B cell (primary cell): ENCODE data around the gene MYO1E. TPM values are rescaled to one million over a fixed set of nuclear protein-coding genes. Genes with fewer than 3 reads are reported as not detected.

ENCODE experiments used
- ATAC-seq: fragments of 200-7000 bp; cut with Tn5 transposase; one replicate; pipeline ENCODE4 v1.10.0; 2021; ENCODE audit warnings: low read depth, mild to moderate bottlenecking, moderate number of reproducible peaks, moderate library complexity
- CTCF ChIA-PET: fragments of 350-600 bp; sonication (Branson Sonifier 250); formaldehyde crosslinking; loops from one replicate; lab custom pipeline; 2021; ENCODE audit warnings: antibody characterized with exemption, inconsistent platforms; lab: Charles Lee
- POLR2A ChIA-PET: fragments of 350-600 bp; sonication (Branson Sonifier 250); formaldehyde crosslinking; loops from one replicate; lab custom pipeline; 2021; ENCODE audit warnings: antibody characterized with exemption; lab: Charles Lee
- DNase-seq: peaks from one replicate; pipeline ENCODE4 v3.0.0; 2013
- H2AFZ ChIP-seq: 2 replicates; pipeline ENCODE4 v1.6.1; 2012; ENCODE audit warnings: mild to moderate bottlenecking, low read depth, low read length; ENCODE audit not compliant: insufficient read depth, poor library complexity, severe bottlenecking
- H3K27ac ChIP-seq, 2 donors: 1 replicate in 1 of 2; 2 replicates in 1 of 2; pipeline ENCODE4 v1.5.1; 2012 to 2013; ENCODE audit warnings: low read length in 2 of 2, mild to moderate bottlenecking in 2 of 2, moderate library complexity in 1 of 2
- H3K27me3 ChIP-seq, 4 experiments: fragments of 200-600 bp in 1 of 4; sonication (generic) in 1 of 4; replicated peaks in 1 of 4; 1 replicate in 2 of 4; 2 replicates in 2 of 4; pipeline versions ENCODE4 v1.6.1 to v1.7.0; 2013 to 2016; ENCODE audit warnings: low read length in 3 of 4, mild to moderate bottlenecking in 2 of 4, mixed read lengths in 1 of 4, moderate library complexity in 1 of 4; ENCODE audit not compliant: insufficient read depth in 4 of 4, control insufficient read depth in 3 of 4; ENCODE audit errors: control extremely low read depth in 1 of 4
- H3K36me3 ChIP-seq, 2 experiments: replicated peaks in 1 of 2; 1 replicate in 1 of 2; 2 replicates in 1 of 2; pipeline versions ENCODE4 v1.6.1 to v1.7.1; 2013; ENCODE audit warnings: low read length in 1 of 2; ENCODE audit not compliant: insufficient read depth in 2 of 2, control insufficient read depth in 1 of 2; ENCODE audit errors: control extremely low read depth in 1 of 2, extremely low read depth in 1 of 2
- H3K4me1 ChIP-seq, 2 donors: fragments of 200-600 bp in 1 of 2; sonication (generic) in 1 of 2; 1 replicate in 1 of 2; 2 replicates in 1 of 2; pipeline versions ENCODE4 v1.5.1 to v1.6.1; 2013 to 2017; ENCODE audit warnings: low read length in 2 of 2; ENCODE audit not compliant: control insufficient read depth in 2 of 2, insufficient read depth in 2 of 2
- H3K4me2 ChIP-seq: replicated peaks from 2 replicates; pipeline ENCODE3; 2012; ENCODE audit warnings: mild to moderate bottlenecking, low read depth, low read length; ENCODE audit not compliant: poor library complexity, severe bottlenecking
- H3K4me3 ChIP-seq, 5 experiments: fragments of 200-600 bp in 1 of 5; sonication (generic) in 1 of 5; 1 replicate in 3 of 5; 2 replicates in 2 of 5; pipeline versions ENCODE4 v1.5.1 to v1.7.0; 2011 to 2016; ENCODE audit warnings: low read length in 4 of 5, mild to moderate bottlenecking in 4 of 5, low read depth in 2 of 5, control low read depth in 1 of 5, moderate library complexity in 1 of 5; ENCODE audit not compliant: insufficient read depth in 1 of 5; ENCODE audit errors: control extremely low read depth in 1 of 5, extremely low read depth in 1 of 5
- H3K79me2 ChIP-seq: fragments of 200-600 bp; sonication (generic); one replicate; pipeline ENCODE4 v1.6.0; 2016; ENCODE audit warnings: low read length; ENCODE audit not compliant: control insufficient read depth, insufficient read depth
- H3K9ac ChIP-seq: fragments of 200-600 bp; sonication (generic); 2 replicates; pipeline ENCODE4 v1.6.1; 2017; ENCODE audit warnings: mild to moderate bottlenecking, low read length, moderate library complexity
- H3K9me3 ChIP-seq, 3 donors: one replicate each; pipeline versions ENCODE4 v1.6.1 to v1.7.1; 2013; ENCODE audit warnings: low read length in 2 of 3; ENCODE audit not compliant: control insufficient read depth in 2 of 3, insufficient read depth in 1 of 3; ENCODE audit errors: control extremely low read depth in 1 of 3
- H4K20me1 ChIP-seq: 2 replicates; pipeline ENCODE4 v1.6.0; 2012; ENCODE audit warnings: mild to moderate bottlenecking, low read length; ENCODE audit not compliant: insufficient read depth, control insufficient read depth, poor library complexity, severe bottlenecking
- H3K27ac Mint-ChIP-seq: one replicate; pipeline ENCODE4 v1.8.0; 2021; ENCODE audit warnings: mixed read lengths
- H3K27me3 Mint-ChIP-seq: one replicate; pipeline ENCODE4 v1.8.0; 2021; ENCODE audit warnings: mixed read lengths
- H3K4me1 Mint-ChIP-seq: one replicate; pipeline ENCODE4 v1.8.0; 2021; ENCODE audit warnings: mixed read lengths
- H3K4me3 Mint-ChIP-seq: one replicate; pipeline ENCODE4 v1.8.0; 2021; ENCODE audit warnings: mixed read lengths
- H3K9me3 Mint-ChIP-seq: one replicate; pipeline ENCODE4 v1.8.0; 2022; ENCODE audit warnings: mixed read lengths; ENCODE audit not compliant: insufficient read depth
- EZH2 ChIP-seq: IDR thresholded peaks from 2 replicates; pipeline ENCODE4 v1.6.1; 2012; ENCODE audit warnings: borderline replicate concordance, low read depth, mild to moderate bottlenecking, moderate library complexity, low read length; ENCODE audit not compliant: insufficient read depth, poor library complexity, severe bottlenecking
- WGBS: methylation state at CpG from one replicate; pipeline ENCODE4 v1.1.5; 2013; ENCODE audit warnings: missing lambda C conversion rate; ENCODE audit not compliant: insufficient coverage; 5-methylcytosine and 5-hydroxymethylcytosine counted together
- intact Hi-C: fragments of 100-400 bp; cut with micrococcal nuclease; formaldehyde crosslinking; loops from one replicate; pipeline ENCODE4 v1.10.0; 2022
- polyA plus RNA-seq: library from polyadenylated mRNA; depleted of rRNA; stranded (reverse); fragments of >200 nt; gene quantifications from 2 replicates; pipeline ENCODE4 v1.2.3, GENCODE V29; 2012
- total RNA-seq, 2 donors: library from RNA; stranded (reverse); fragments of 120-200 nt in 1 of 2; gene quantifications; 1 replicate in 1 of 2; 2 replicates in 1 of 2; pipeline versions ENCODE4 v1.2.3 to v1.2.4, GENCODE V29; 2013 to 2022
- TF ChIP-seq, protein P1 (sequence below): fragments of 200-600 bp; IDR thresholded peaks from one replicate; pipeline ENCODE4 v1.8.0; 2022; ENCODE audit warnings: antibody characterized with exemption, mild to moderate bottlenecking

MYO1E gene
- total and polyA plus RNA-seq, 2 donors (not counting 1 experiment from before 2014, with no cell fraction given) = 11.9 to 100.0 TPM

DNA sequence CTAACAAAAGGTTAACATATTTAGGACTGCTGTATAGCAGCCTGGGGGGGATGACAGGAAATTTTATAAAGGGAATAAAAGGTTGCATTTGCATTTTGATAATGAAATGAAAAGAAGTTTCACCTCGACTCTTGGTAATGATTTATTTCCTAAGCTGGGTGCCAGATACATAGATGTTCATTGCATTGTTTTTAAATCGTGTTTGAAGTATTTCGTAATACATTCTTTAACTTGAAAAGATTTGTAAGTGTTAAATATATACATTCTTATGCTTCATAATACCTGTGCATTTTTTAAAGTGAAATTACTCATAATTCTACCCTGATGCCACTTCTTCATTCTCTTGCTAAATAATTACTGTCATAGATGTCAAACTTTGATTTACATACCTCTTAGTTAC lies 143.2 kb downstream of the MYO1E start:
- no peaks in the 10 kb centered on the region for H3K27me3 ChIP-seq
- no peak overlapping the region for H3K9ac ChIP-seq
- H3K27ac ChIP-seq = no peak overlapping the region
- Mint-ChIP-seq H3K27me3 (no peaks in the 10 kb centered on the region), H3K9me3 (no peaks in the 10 kb centered on the region), H3K27ac (no peak overlapping the region), H3K4me1 (peaks cover 2% of the 10 kb centered on the region), H3K4me3 (no peak overlapping the region)
- H3K79me2 ChIP-seq = peaks cover 23% of the 10 kb centered on the region
- H3K9me3 ChIP-seq = no peaks in the 10 kb centered on the region
- H3K36me3 ChIP-seq = peaks cover 0 to 25% of the 10 kb centered on the region in 2 experiments
- H3K4me1 ChIP-seq = no peaks in the 10 kb centered on the region
- H3K4me2 ChIP-seq = no peak overlapping the region
- DNase-seq (no peak), ATAC-seq (no peak)
- WGBS = no CpG with 5 or more reads among the region's 3 CpGs
- ChIA-PET POLR2A (no interaction called here), CTCF (interaction anchor here (1.1 to 1.5 kb wide), 2 partner anchors 184 to 264 kb away, joined by 3 to 5 read pairs; no protein-coding TSS in a partner anchor)
- no peak overlapping the region for H3K4me3 ChIP-seq
- TF ChIP-seq, protein P1, sequence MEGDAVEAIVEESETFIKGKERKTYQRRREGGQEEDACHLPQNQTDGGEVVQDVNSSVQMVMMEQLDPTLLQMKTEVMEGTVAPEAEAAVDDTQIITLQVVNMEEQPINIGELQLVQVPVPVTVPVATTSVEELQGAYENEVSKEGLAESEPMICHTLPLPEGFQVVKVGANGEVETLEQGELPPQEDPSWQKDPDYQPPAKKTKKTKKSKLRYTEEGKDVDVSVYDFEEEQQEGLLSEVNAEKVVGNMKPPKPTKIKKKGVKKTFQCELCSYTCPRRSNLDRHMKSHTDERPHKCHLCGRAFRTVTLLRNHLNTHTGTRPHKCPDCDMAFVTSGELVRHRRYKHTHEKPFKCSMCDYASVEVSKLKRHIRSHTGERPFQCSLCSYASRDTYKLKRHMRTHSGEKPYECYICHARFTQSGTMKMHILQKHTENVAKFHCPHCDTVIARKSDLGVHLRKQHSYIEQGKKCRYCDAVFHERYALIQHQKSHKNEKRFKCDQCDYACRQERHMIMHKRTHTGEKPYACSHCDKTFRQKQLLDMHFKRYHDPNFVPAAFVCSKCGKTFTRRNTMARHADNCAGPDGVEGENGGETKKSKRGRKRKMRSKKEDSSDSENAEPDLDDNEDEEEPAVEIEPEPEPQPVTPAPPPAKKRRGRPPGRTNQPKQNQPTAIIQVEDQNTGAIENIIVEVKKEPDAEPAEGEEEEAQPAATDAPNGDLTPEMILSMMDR = no peak
- TF ChIP-seq EZH2 = no peak
- intact Hi-C loops = no loop called here
- peaks cover 5% of the 10 kb centered on the region for H4K20me1 ChIP-seq
- no peak overlapping the region for H2AFZ ChIP-seq

DNA sequence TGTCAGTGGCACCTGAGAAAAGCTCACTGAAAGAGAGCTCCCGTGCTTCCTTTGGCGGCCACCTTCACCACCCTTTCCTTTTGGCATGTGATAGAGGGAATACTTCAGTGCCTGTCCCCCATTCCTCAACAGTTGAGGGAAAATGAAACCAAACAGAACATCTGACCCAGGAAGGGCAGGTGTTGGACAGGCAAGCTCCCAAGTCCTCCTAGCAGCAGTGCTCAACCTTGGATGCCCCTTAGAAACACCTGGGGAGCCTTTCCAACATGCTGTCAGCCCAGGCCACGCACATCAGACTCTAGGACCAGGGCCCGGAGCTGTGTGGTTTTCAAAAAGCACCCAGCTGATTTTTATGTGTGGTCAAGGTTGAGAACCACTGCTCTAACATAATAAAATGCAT lies 143.7 kb downstream of the MYO1E start:
- Histone ChIP-seq H3K36me3 (peaks cover 0 to 29% of the 10 kb centered on the region in 2 experiments), H3K9ac (no peak overlapping the region), H4K20me1 (peaks cover 5% of the 10 kb centered on the region), H3K4me3 (no peak overlapping the region), H3K79me2 (peaks cover 18% of the 10 kb centered on the region), H3K4me2 (no peak overlapping the region), H3K4me1 (no peaks in the 10 kb centered on the region), H2AFZ (no peak overlapping the region), H3K9me3 (no peaks in the 10 kb centered on the region), H3K27me3 (no peaks in the 10 kb centered on the region), H3K27ac (no peak overlapping the region)
- CTCF ChIA-PET = interaction anchor here (1.0 to 1.5 kb wide), 3 partner anchors 18 to 265 kb away, joined by 3 to 5 read pairs (median 3); no protein-coding TSS in a partner anchor
- TF ChIP-seq, protein P1 = no peak
- TF ChIP-seq EZH2 = no peak
- POLR2A ChIA-PET = no interaction called here
- Mint-ChIP-seq H3K9me3 (no peaks in the 10 kb centered on the region), H3K27me3 (no peaks in the 10 kb centered on the region), H3K4me1 (peaks cover 2% of the 10 kb centered on the region), H3K27ac (no peak overlapping the region), H3K4me3 (no peak overlapping the region)
- WGBS = 92% methylated on average over 2 of the region's 4 CpGs
- ATAC-seq (no peak), DNase-seq (no peak)
- intact Hi-C loops = no loop called here
